HepG2 (cell line): Measurements from ENCODE around the gene SPTBN2. TPM values are rescaled to one million over a fixed set of nuclear protein-coding genes. Genes with fewer than 3 reads are reported as not detected.

Experiments used
- CBX1 ChIP-seq: IDR thresholded peaks from one replicate; pipeline ENCODE4 v1.6.1; 2016; ENCODE audit warnings: antibody characterized with exemption, low read depth
- HIC2 ChIP-seq: sonication (generic); formaldehyde crosslinking; IDR thresholded peaks from 2 replicates; pipeline ENCODE4 v1.9.0; 2022; ENCODE audit warnings: low read depth, missing genetic modification reagents
- JUNB ChIP-seq: sonication (generic); formaldehyde crosslinking; IDR thresholded peaks from 2 replicates; pipeline ENCODE4 v1.8.0; 2022; ENCODE audit warnings: missing genetic modification reagents, mild to moderate bottlenecking, borderline replicate concordance
- KAT7 ChIP-seq: IDR thresholded peaks from 2 replicates; pipeline ENCODE4 v1.6.1; 2018; ENCODE audit warnings: borderline replicate concordance, missing compliant biosample characterization
- KDM6A ChIP-seq: IDR thresholded peaks from 2 replicates; pipeline ENCODE4 v1.6.1; 2016; ENCODE audit warnings: low read depth
- KMT2A ChIP-seq: sonication (generic); formaldehyde crosslinking; IDR thresholded peaks from 2 replicates; pipeline ENCODE4 v1.4.0; 2020; ENCODE audit warnings: missing genetic modification reagents
- PLRG1 ChIP-seq: fragments of 450-650 bp; conservative IDR thresholded peaks from 2 replicates; pipeline ENCODE4 v1.6.1; 2016
- RELA ChIP-seq: sonication (generic); formaldehyde crosslinking; IDR thresholded peaks from 2 replicates; pipeline ENCODE4 v1.4.0; 2020; ENCODE audit warnings: missing genetic modification reagents
- SMARCE1 ChIP-seq: fragments of 450-650 bp; IDR thresholded peaks from 2 replicates; pipeline ENCODE4 v1.6.1; 2017; ENCODE audit warnings: borderline replicate concordance
- SMC3 ChIP-seq: IDR thresholded peaks from 2 replicates; pipeline ENCODE4 v1.6.1; 2011; ENCODE audit warnings: low read length, improper control_type of control experiment
- SNAPC4 ChIP-seq: sonication (generic); formaldehyde crosslinking; IDR thresholded peaks from 2 replicates; pipeline ENCODE4 v1.4.0; 2020; ENCODE audit warnings: mild to moderate bottlenecking, missing genetic modification reagents
- SPEN ChIP-seq: sonication (generic); formaldehyde crosslinking; IDR thresholded peaks from 2 replicates; pipeline ENCODE4 v1.5.1; 2020; ENCODE audit warnings: low read depth, mild to moderate bottlenecking, missing genetic modification reagents
- TBL1XR1 ChIP-seq: fragments of 150-350 bp; IDR thresholded peaks from 2 replicates; pipeline ENCODE4 v1.6.1; 2014; ENCODE audit warnings: borderline replicate concordance, low read length; ENCODE audit not compliant: partially characterized antibody
- TEAD3 ChIP-seq: optimal IDR thresholded peaks from 2 replicates; pipeline ENCODE3; 2016; ENCODE audit warnings: borderline replicate concordance
- THAP8 ChIP-seq: sonication (generic); formaldehyde crosslinking; IDR thresholded peaks from 2 replicates; pipeline ENCODE4 v1.5.1; 2020; ENCODE audit warnings: missing genetic modification reagents, mild to moderate bottlenecking, borderline replicate concordance
- U2AF1 ChIP-seq: fragments of 200-400 bp; formaldehyde crosslinking; optimal IDR thresholded peaks from 2 replicates; pipeline ENCODE3; 2017; ENCODE audit warnings: mild to moderate bottlenecking, low read depth, low read length
- WIZ ChIP-seq: sonication (generic); formaldehyde crosslinking; IDR thresholded peaks from 2 replicates; pipeline ENCODE4 v1.5.1; 2020; ENCODE audit warnings: mild to moderate bottlenecking, missing genetic modification reagents
- ZFP37 ChIP-seq: sonication (generic); formaldehyde crosslinking; IDR thresholded peaks from 2 replicates; pipeline ENCODE4 v1.4.0; 2020; ENCODE audit warnings: missing genetic modification reagents, borderline replicate concordance
- ZFY ChIP-seq: sonication (generic); formaldehyde crosslinking; IDR thresholded peaks from 2 replicates; pipeline ENCODE4 v1.4.0; 2020; ENCODE audit warnings: missing genetic modification reagents
- ZMAT5 ChIP-seq: sonication (generic); formaldehyde crosslinking; IDR thresholded peaks from 2 replicates; pipeline ENCODE4 v1.5.0; 2020; ENCODE audit warnings: mild to moderate bottlenecking, low read depth, missing genetic modification reagents, borderline replicate concordance
- ZNF260 ChIP-seq: sonication (generic); formaldehyde crosslinking; IDR thresholded peaks from 2 replicates; pipeline ENCODE4 v1.4.0; 2020; ENCODE audit warnings: missing genetic modification reagents, low read depth, mild to moderate bottlenecking, borderline replicate concordance
- ZNF264 ChIP-seq: sonication (generic); formaldehyde crosslinking; IDR thresholded peaks from 2 replicates; pipeline ENCODE4 v1.4.0; 2020; ENCODE audit warnings: missing genetic modification reagents
- ZNF543 ChIP-seq: sonication (generic); formaldehyde crosslinking; IDR thresholded peaks from 2 replicates; pipeline ENCODE4 v1.4.0; 2020; ENCODE audit warnings: mild to moderate bottlenecking, missing genetic modification reagents
- ZNF576 ChIP-seq: sonication (generic); formaldehyde crosslinking; IDR thresholded peaks from 2 replicates; pipeline ENCODE4 v1.4.0; 2020; ENCODE audit warnings: mild to moderate bottlenecking, missing genetic modification reagents
- ZSCAN20 ChIP-seq: sonication (generic); formaldehyde crosslinking; IDR thresholded peaks from 2 replicates; pipeline ENCODE4 v1.4.0; 2020; ENCODE audit warnings: missing genetic modification reagents, mild to moderate bottlenecking, borderline replicate concordance
- polyA plus RNA-seq, 8 experiments: library from polyadenylated mRNA; depleted of rRNA in 3 of 8; stranded (reverse) in 7 of 8; unstranded in 1 of 8; fragments of >200 nt; fragmentation: Illumina TruSeq in 4 of 8; extraction: Trizol in 4 of 8; gene quantifications; 2 replicates each; pipeline versions ENCODE4 v1.2.1 to v1.2.3, GENCODE V29; 2011 to 2016; ENCODE audit warnings: low read depth in 4 of 8, missing spikeins in 1 of 8, mixed read lengths in 1 of 8; ENCODE audit not compliant: insufficient read depth in 1 of 8
- total RNA-seq, 5 experiments: library from RNA; depleted of rRNA; stranded (reverse); fragments of >200 nt; fragmentation: Illumina TruSeq; extraction: Trizol; gene quantifications; 2 replicates each; pipeline ENCODE4 v1.2.3, GENCODE V29; 2016; ENCODE audit warnings: low read depth in 1 of 5

The SPTBN2 gene
- total and polyA plus RNA-seq, 2 of the 13 experiments (the other 11 are each of a cell fraction or from before 2014, with no cell fraction given) = 0.65 to 4.0 TPM

GRCh38 chr11:66694732-66695207 lies 34.2 kb downstream of the SPTBN2 start (continued):
- TF ChIP-seq PLRG1 (no peak), ZNF264 (CRISPR knock-in tag) (0 out of 2 replicates have a peak, but pooled peaks have one; percentile 25), ZNF260 (CRISPR knock-in tag) (no peak), TEAD3 (CRISPR knock-in tag) (peak; percentile 95), CBX1 (no peak), TBL1XR1 (peak; percentile 18), U2AF1 (no peak), THAP8 (CRISPR knock-in tag) (no peak), KDM6A (CRISPR knock-in tag) (no peak), KAT7 (CRISPR knock-in tag) (no peak), SNAPC4 (CRISPR knock-in tag) (no peak), JUNB (CRISPR knock-in tag) (no peak), SMC3 (peak; percentile 99), RELA (CRISPR knock-in tag) (no peak), HIC2 (no peak), ZNF543 (CRISPR knock-in tag) (no peak), SPEN (CRISPR knock-in tag) (peak; percentile 62), SMARCE1 (no peak), ZNF576 (no peak), ZSCAN20 (CRISPR knock-in tag) (no peak), WIZ (no peak), ZFY (peak; percentile 52; the same call in 1 of the 2 replicates), KMT2A (CRISPR knock-in tag) (peak; percentile 33; the same call in 1 of the 2 replicates), ZMAT5 (CRISPR knock-in tag) (no peak), ZFP37 (CRISPR knock-in tag) (no peak)
